HEK293 (cell line): ENCODE measurements around the gene KRT25.

Source experiments
- CTCF ChIP-seq: fragments of 450-650 bp; formaldehyde crosslinking; IDR thresholded peaks from 2 replicates; pipeline ENCODE4 v1.5.1; 2016; ENCODE audit warnings: missing biosample characterization, missing genetic modification characterization
- ZNF426 ChIP-seq: fragments of 450-650 bp; formaldehyde crosslinking; IDR thresholded peaks from 2 replicates; pipeline ENCODE4 v1.5.1; 2017; ENCODE audit warnings: missing biosample characterization, missing genetic modification characterization, mild to moderate bottlenecking, inconsistent platforms, moderate library complexity

- no peak for TF ChIP-seq ZNF426 (tag by site-specific recombination)
- no peak for TF ChIP-seq CTCF (tag by site-specific recombination)
Observed at GRCh38 chr17:40734018-40734417, 21.1 kb downstream of the KRT25 start.
